ENCODE measurements around the gene RNF123.

DNA sequence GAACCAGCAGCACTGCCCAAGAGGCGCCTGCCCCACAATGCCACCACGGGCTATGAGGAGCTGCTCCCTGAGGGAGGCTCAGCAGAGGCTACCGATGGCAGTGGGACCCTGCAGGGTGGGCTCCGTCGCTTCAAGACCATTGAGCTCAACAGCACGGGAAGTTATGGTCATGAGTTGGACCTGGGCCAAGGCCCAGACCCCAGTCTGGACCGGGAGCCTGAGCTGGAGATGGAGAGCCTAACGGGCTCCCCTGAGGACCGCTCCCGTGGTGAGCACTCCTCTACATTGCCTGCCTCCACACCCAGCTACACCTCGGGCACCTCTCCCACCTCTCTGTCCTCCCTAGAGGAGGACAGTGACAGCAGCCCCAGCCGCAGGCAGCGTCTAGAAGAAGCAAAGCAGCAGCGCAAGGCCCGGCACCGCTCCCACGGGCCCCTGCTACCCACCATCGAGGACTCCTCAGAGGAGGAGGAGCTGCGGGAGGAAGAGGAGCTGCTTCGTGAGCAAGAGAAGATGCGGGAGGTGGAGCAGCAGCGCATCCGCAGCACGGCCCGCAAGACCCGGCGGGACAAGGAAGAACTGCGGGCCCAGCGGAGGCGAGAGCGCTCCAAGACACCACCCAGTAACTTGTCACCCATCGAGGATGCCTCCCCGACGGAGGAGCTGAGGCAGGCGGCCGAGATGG is 37.0 kb upstream of the RNF123 start:
- TF ChIP-seq, protein P1, sequence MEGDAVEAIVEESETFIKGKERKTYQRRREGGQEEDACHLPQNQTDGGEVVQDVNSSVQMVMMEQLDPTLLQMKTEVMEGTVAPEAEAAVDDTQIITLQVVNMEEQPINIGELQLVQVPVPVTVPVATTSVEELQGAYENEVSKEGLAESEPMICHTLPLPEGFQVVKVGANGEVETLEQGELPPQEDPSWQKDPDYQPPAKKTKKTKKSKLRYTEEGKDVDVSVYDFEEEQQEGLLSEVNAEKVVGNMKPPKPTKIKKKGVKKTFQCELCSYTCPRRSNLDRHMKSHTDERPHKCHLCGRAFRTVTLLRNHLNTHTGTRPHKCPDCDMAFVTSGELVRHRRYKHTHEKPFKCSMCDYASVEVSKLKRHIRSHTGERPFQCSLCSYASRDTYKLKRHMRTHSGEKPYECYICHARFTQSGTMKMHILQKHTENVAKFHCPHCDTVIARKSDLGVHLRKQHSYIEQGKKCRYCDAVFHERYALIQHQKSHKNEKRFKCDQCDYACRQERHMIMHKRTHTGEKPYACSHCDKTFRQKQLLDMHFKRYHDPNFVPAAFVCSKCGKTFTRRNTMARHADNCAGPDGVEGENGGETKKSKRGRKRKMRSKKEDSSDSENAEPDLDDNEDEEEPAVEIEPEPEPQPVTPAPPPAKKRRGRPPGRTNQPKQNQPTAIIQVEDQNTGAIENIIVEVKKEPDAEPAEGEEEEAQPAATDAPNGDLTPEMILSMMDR (IDR thresholded peaks at IDR 0.05): no peak
- no peak for TF ChIP-seq POLR2A (IDR thresholded peaks at IDR 0.05)
